ENCODE data around the gene SLC39A8.

GRCh38 chr4:102317459-102317858 lies 27.8 kb downstream of the SLC39A8 start:
- TF ChIP-seq YY1 (IDR thresholded peaks at IDR 0.05) (no peak), CTCF (IDR thresholded peaks at IDR 0.05; ENCODE audit: low read depth, low read length, missing input control) (no peak), REST (IDR thresholded peaks at IDR 0.05) (no peak)
